SU-DHL-6 (cell line): ENCODE results near the gene SFI1.

Experiments used
- H2AFZ ChIP-seq: fragments of 200-600 bp; sonication (generic); 2 replicates; pipeline ENCODE4 v1.6.1; 2014; ENCODE audit warnings: low read depth, mild to moderate bottlenecking, moderate library complexity, mixed read lengths, antibody characterized with exemption, low read length; ENCODE audit not compliant: severe bottlenecking
- H3F3A ChIP-seq: fragments of 200-600 bp; shearing (Covaris generic); 2 replicates; pipeline ENCODE4 v1.6.0; 2016; ENCODE audit warnings: antibody characterized with exemption, mild to moderate bottlenecking; ENCODE audit not compliant: insufficient read depth
- H3K27ac ChIP-seq: fragments of 200-600 bp; sonication (generic); 2 replicates; pipeline ENCODE4 v1.5.1; 2016; ENCODE audit warnings: low read depth, mild to moderate bottlenecking, low read length, moderate library complexity, mixed read lengths
- H3K27me3 ChIP-seq: fragments of 200-600 bp; sonication (generic), shearing (Covaris generic); 2 replicates; pipeline ENCODE4 v1.6.0; 2014; ENCODE audit warnings: mild to moderate bottlenecking, low read length
- H3K36me3 ChIP-seq: fragments of 200-600 bp; sonication (generic); 2 replicates; pipeline ENCODE4 v1.6.1; 2014; ENCODE audit warnings: mild to moderate bottlenecking, low read length, mixed read lengths
- H3K4me2 ChIP-seq: fragments of 300-600, 200-600 bp; shearing (Covaris generic), sonication (generic); 2 replicates; pipeline ENCODE4 v1.6.0; 2014; ENCODE audit warnings: low read length, low read depth, mild to moderate bottlenecking; ENCODE audit not compliant: poor library complexity, severe bottlenecking
- H3K4me3 ChIP-seq: fragments of 200-600 bp; sonication (generic); 2 replicates; pipeline ENCODE4 v1.5.1; 2014; ENCODE audit warnings: antibody characterized with exemption, low read length, mild to moderate bottlenecking, mixed read lengths; ENCODE audit not compliant: insufficient read depth, poor library complexity, severe bottlenecking
- H3K79me2 ChIP-seq: fragments of 200-600 bp; sonication (generic); 2 replicates; pipeline ENCODE4 v1.6.1; 2014; ENCODE audit warnings: mild to moderate bottlenecking, low read length, moderate library complexity; ENCODE audit not compliant: insufficient read depth
- H3K9ac ChIP-seq: fragments of 200-600 bp; sonication (generic); 2 replicates; pipeline ENCODE4 v1.7.0; 2014; ENCODE audit warnings: mild to moderate bottlenecking, low read length
- H3K9me2 ChIP-seq: fragments of 200-600 bp; sonication (generic); replicated peaks from 2 replicates; pipeline ENCODE4 v1.6.1; 2014; ENCODE audit warnings: low read length; ENCODE audit not compliant: insufficient read depth
- H3K9me3 ChIP-seq: fragments of 200-600 bp; sonication (generic); 2 replicates; pipeline ENCODE4 v1.6.1; 2014; ENCODE audit warnings: low read length, mixed read lengths; ENCODE audit not compliant: insufficient read depth
- H4K20me1 ChIP-seq: fragments of 200-600 bp; sonication (generic); 2 replicates; pipeline ENCODE4 v1.6.1; 2014; ENCODE audit warnings: low read depth, mild to moderate bottlenecking, antibody characterized with exemption, low read length, moderate library complexity, mixed read lengths
- EZH2phosphoT487 ChIP-seq: fragments of 200-600 bp; sonication (generic), shearing (Covaris generic); conservative IDR thresholded peaks from 2 replicates; pipeline ENCODE4 v1.6.1; 2018; ENCODE audit warnings: mild to moderate bottlenecking, antibody characterized with exemption, low read length, moderate library complexity, mixed read lengths
- TF ChIP-seq, protein P1 (sequence below): fragments of 200-600 bp; sonication (generic); IDR thresholded peaks from one replicate; pipeline ENCODE4 v1.5.1; 2017; ENCODE audit warnings: antibody characterized with exemption, mild to moderate bottlenecking, low read length, moderate library complexity; ENCODE audit not compliant: insufficient read depth, poor library complexity, severe bottlenecking

SFI1 gene

DNA sequence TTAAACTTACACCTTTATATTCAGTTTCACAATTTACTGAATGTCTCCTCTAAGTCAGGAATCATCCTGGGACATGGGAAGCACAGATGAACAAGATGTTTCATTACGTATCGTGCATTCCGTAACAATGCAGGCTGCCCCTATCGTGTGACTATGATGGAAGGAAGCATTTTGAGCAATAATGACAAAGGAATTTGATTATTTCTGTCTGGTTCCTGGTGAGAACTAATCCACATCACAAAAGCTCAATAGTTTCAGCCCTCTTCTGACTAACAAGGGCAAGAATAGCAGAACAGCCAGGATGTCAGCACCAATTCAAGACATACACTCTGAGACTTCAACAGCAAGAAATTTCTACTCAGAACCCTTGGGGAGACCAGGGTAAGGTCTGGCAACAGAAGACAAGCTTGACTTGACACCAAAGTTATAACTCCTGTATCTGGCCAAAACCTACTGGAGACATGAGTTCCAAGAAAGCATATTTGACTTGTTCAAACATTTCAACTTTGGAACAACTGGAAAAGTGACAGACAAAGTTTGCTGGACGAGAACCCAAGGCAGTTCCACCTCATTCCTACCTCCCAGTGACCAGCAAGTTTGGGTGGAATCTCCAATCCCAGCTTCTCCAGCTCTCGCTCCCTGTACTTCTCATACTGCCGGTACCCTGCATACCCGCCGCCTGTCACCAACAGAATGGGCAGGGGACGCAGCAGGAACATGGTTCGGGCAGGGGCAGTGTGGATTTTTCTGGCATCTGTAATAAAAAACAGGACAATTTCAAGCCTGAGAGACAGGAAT lies 151.4 kb downstream of the SFI1 start:
- Histone ChIP-seq H3K9ac (no peak overlapping the region), H2AFZ (no peak overlapping the region), H3K79me2 (peaks cover 25% of the 10 kb centered on the region), H3K4me3 (no peak overlapping the region), H4K20me1 (no peaks in the 10 kb centered on the region), H3K4me2 (no peak overlapping the region), H3K27me3 (no peaks in the 10 kb centered on the region), H3K9me3 (no peaks in the 10 kb centered on the region), H3K36me3 (no peaks in the 10 kb centered on the region), H3F3A (no peaks in the 10 kb centered on the region), H3K27ac (no peak overlapping the region), H3K9me2 (no peaks in the 10 kb centered on the region)
- TF ChIP-seq, protein P1, sequence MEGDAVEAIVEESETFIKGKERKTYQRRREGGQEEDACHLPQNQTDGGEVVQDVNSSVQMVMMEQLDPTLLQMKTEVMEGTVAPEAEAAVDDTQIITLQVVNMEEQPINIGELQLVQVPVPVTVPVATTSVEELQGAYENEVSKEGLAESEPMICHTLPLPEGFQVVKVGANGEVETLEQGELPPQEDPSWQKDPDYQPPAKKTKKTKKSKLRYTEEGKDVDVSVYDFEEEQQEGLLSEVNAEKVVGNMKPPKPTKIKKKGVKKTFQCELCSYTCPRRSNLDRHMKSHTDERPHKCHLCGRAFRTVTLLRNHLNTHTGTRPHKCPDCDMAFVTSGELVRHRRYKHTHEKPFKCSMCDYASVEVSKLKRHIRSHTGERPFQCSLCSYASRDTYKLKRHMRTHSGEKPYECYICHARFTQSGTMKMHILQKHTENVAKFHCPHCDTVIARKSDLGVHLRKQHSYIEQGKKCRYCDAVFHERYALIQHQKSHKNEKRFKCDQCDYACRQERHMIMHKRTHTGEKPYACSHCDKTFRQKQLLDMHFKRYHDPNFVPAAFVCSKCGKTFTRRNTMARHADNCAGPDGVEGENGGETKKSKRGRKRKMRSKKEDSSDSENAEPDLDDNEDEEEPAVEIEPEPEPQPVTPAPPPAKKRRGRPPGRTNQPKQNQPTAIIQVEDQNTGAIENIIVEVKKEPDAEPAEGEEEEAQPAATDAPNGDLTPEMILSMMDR: no peak
- TF ChIP-seq EZH2phosphoT487: no peak

DNA sequence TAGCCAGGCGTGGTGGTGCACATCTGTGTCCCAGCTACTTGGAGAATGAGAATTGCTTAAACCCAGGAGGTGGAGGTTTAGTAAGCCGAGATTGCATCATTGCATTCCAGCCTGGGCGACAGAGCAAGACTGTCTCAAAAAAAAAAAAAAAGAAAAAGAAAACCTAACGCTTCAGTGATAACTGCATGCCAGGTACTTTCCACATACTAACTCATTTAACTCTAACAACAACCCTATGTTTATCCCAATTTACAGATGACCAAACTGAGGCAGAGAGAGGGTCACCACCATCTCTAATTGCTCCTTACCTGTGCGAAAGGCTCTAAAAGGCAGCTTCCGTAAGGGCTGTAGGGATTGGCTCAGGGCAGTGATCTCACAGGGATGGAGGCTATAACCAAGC lies 154.1 kb downstream of the SFI1 start:
- Histone ChIP-seq H3K9me3 (no peaks in the 10 kb centered on the region), H3K4me2 (no peak overlapping the region), H3K79me2 (peaks cover 52% of the 10 kb centered on the region), H3K9ac (no peak overlapping the region), H4K20me1 (no peaks in the 10 kb centered on the region), H2AFZ (no peak overlapping the region), H3K27ac (no peak overlapping the region), H3F3A (no peaks in the 10 kb centered on the region), H3K27me3 (no peaks in the 10 kb centered on the region), H3K4me3 (no peak overlapping the region), H3K36me3 (no peaks in the 10 kb centered on the region), H3K9me2 (no peaks in the 10 kb centered on the region)
- TF ChIP-seq EZH2phosphoT487: no peak
- TF ChIP-seq, protein P1: no peak

DNA sequence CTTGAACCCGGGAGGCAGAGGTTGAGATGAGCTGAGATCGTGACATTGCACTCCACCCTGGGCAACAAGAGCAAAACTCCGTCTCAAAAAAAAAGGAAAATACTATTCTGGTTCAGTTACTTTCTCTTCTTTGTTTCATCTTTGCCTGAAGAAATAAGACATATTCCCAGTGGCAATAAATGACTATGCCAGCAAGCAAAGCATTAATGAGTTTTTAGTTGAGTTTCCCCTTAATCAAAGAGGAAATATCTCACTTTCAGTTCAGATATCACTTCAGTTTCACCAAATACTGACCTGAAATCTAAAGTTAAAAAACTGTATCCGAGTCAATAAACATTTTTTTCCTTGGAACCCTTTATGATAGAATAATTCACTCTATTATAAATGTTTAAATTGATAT lies 155.3 kb downstream of the SFI1 start:
- H3K36me3 ChIP-seq: no peaks in the 10 kb centered on the region

More for the DNA sequence above, 155.3 kb downstream of the SFI1 start:
- Histone ChIP-seq H2AFZ (no peak overlapping the region), H3K27me3 (no peaks in the 10 kb centered on the region), H3F3A (no peaks in the 10 kb centered on the region), H4K20me1 (no peaks in the 10 kb centered on the region), H3K4me3 (no peak overlapping the region), H3K9me2 (no peaks in the 10 kb centered on the region), H3K79me2 (peaks cover 62% of the 10 kb centered on the region), H3K9ac (no peak overlapping the region), H3K9me3 (no peaks in the 10 kb centered on the region), H3K27ac (no peak overlapping the region), H3K4me2 (no peak overlapping the region)
- TF ChIP-seq EZH2phosphoT487: no peak
- TF ChIP-seq, protein P1: no peak
